Heart left ventricle (tissue), 16 donors: ENCODE data around the gene CARD10. TPM values are rescaled to one million over a fixed set of nuclear protein-coding genes. Genes with fewer than 3 reads are reported as not detected.

Source experiments
- ATAC-seq, 4 donors: fragments of 200-7000 bp; cut with Tn5 transposase; one replicate each; pipeline ENCODE4 v1.9.1; 2020 to 2022; ENCODE audit warnings: moderate library complexity in 4 of 4, mild to moderate bottlenecking in 3 of 4, moderate number of reproducible peaks in 1 of 4
- DNase-seq, 5 donors: peaks; one replicate each; pipeline ENCODE4 v3.0.0-alpha.2; 2020
- H3K27ac ChIP-seq, 12 donors: fragments of 200-600 bp; sonication (generic) in 4 of 12; one replicate each; pipeline versions ENCODE4 v1.5.0 to v1.8.0; 2016 to 2022; ENCODE audit warnings: mild to moderate bottlenecking in 2 of 12
- H3K27me3 ChIP-seq, 9 donors: fragments of 200-600 bp; sonication (generic) in 2 of 9; one replicate each; pipeline versions ENCODE4 v1.5.1 to v1.8.0; 2016 to 2022; ENCODE audit warnings: mild to moderate bottlenecking in 3 of 9
- H3K36me3 ChIP-seq, 9 donors: fragments of 200-600 bp; sonication (generic) in 2 of 9; one replicate each; pipeline versions ENCODE4 v1.5.0 to v1.8.0; 2018 to 2022; ENCODE audit warnings: mild to moderate bottlenecking in 2 of 9
- H3K4me1 ChIP-seq, 12 donors: fragments of 200-600 bp; sonication (generic) in 4 of 12; one replicate each; pipeline versions ENCODE4 v1.5.0 to v1.8.0; 2016 to 2022; ENCODE audit warnings: mild to moderate bottlenecking in 3 of 12
- H3K4me3 ChIP-seq, 12 donors: fragments of 200-600 bp; sonication (generic) in 4 of 12; one replicate each; pipeline versions ENCODE4 v1.5.0 to v1.8.0; 2017 to 2022; ENCODE audit warnings: mild to moderate bottlenecking in 9 of 12, moderate library complexity in 4 of 12
- H3K9me3 ChIP-seq, 12 donors: fragments of 200-600 bp; sonication (generic) in 4 of 12; one replicate each; pipeline versions ENCODE4 v1.5.0 to v1.8.0; 2016 to 2022; ENCODE audit warnings: mild to moderate bottlenecking in 1 of 12
- POLR2A ChIP-seq, 2 donors: fragments of 450-650 bp; IDR thresholded peaks; one replicate each; pipeline ENCODE4 v1.6.1; 2017; ENCODE audit warnings: antibody characterized with exemption in 2 of 2, mild to moderate bottlenecking in 2 of 2, moderate library complexity in 2 of 2
- WGBS, 4 donors: extraction: QIAGEN DNeasy Blood & Tissue Kit in 2 of 4; methylation state at CpG; one replicate each; pipeline versions ENCODE4 v1.1.5 to v1.1.7; 2013 to 2018; 5-methylcytosine and 5-hydroxymethylcytosine counted together
- intact Hi-C, 10 donors: fragments of 100-400 bp; cut with DNase I; formaldehyde crosslinking; loops; one replicate each; pipeline versions ENCODE4 v1.11.1 to v1.14.2; 2022
- polyA plus RNA-seq, 2 donors: library from polyadenylated mRNA; stranded (reverse); fragments of 200-250 nt; gene quantifications; one replicate each; pipeline ENCODE4 v1.2.3, GENCODE V29; 2013
- total RNA-seq, 9 donors: library from RNA; depleted of rRNA in 2 of 9; stranded (reverse); fragments of >200 nt in 2 of 9; fragmentation: NEBNext Ultra II Directional in 3 of 9; extraction: Animal tissue kit (Norgen Biotek cat#: 25700) in 3 of 9; gene quantifications; one replicate each; pipeline versions ENCODE4 v1.1.0 to v1.2.4, GENCODE V29; 2016 to 2023
- TF ChIP-seq, protein P1 (sequence below), 12 donors: fragments of 200-600 bp; sonication (generic) in 4 of 12; IDR thresholded peaks; one replicate each; pipeline versions ENCODE4 v1.5.0 to v1.8.0; 2018 to 2022; ENCODE audit warnings: antibody characterized with exemption in 12 of 12, mild to moderate bottlenecking in 5 of 12
- donor health status: ischemic (EF 13 %, LVEDD 7.1; RV severe dilation, severe dysfunction).
- donor health status: healthy with polysubstance abuse.
- donor health status: DM: no; HTN: yes; CAD: no.
- donor health status: DM: no; HTN: no; CAD: no.
- donor health status: ischemic (EF 25% LVEDD 6.9; RV normal size, moderate dysfunction).
- donor health status: ischemic (EF 25% LVEDD 5.7; RV mildly dilated, moderate dysfunction).
- donor health status: healthy.
- donor health status: DM: yes; HTN: yes; CAD: no.
- donor health status: ischemic (EF 35%, LVEDD 5.7; RV mildly dilated, moderate dysfunction).
- donor health status: nonischemic (EF 11% LVEDD 7.7; RV severe dilation, severe dysfunction).
- donor health status: DM: yes; HTN: yes; CAD: no.
- donor health status: PGD.
- donor health status: ischemic (EF 29% LVEDD 5.4; RV normal size, mild dysfunction).
- donor health status: nonischemic (EF 23%, LVEDD 6.1; RV moderate dilation, normal function).

CARD10 gene
- total and polyA plus RNA-seq, 11 donors: 5.2 to 13.9 (median 8.1) TPM

DNA sequence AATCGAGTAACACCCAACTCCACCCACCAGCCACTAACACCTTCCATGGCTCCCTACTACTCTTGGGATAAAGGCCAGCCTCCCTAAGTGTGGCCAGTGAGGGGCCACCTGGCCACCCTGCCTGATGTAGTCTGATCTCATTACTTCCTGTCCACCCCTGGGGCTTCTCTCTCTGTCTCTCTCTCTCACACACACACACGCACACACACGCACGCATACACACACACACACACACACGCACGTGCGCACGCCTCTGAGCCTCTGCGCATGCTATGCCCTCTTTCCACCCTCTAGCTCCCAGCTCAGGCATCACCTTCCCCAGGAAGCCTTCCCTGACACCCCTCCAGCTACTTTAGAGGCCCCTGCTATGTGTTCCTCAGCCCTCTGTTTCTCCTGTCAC lies 37.0 kb downstream of the CARD10 start:
- no peak for TF ChIP-seq POLR2A (IDR thresholded peaks at IDR 0.05)
- TF ChIP-seq, protein P1, sequence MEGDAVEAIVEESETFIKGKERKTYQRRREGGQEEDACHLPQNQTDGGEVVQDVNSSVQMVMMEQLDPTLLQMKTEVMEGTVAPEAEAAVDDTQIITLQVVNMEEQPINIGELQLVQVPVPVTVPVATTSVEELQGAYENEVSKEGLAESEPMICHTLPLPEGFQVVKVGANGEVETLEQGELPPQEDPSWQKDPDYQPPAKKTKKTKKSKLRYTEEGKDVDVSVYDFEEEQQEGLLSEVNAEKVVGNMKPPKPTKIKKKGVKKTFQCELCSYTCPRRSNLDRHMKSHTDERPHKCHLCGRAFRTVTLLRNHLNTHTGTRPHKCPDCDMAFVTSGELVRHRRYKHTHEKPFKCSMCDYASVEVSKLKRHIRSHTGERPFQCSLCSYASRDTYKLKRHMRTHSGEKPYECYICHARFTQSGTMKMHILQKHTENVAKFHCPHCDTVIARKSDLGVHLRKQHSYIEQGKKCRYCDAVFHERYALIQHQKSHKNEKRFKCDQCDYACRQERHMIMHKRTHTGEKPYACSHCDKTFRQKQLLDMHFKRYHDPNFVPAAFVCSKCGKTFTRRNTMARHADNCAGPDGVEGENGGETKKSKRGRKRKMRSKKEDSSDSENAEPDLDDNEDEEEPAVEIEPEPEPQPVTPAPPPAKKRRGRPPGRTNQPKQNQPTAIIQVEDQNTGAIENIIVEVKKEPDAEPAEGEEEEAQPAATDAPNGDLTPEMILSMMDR (IDR thresholded peaks at IDR 0.05): no peak
- H3K9me3 ChIP-seq: no peaks in the 10 kb centered on the region
- H3K4me1 ChIP-seq: peaks cover 0 to 40% (median 17%) of the 10 kb centered on the region in 12 donors
- no peak for DNase-seq
- 81 to 89% (median 83%) methylated on average over 9 of the region's 9 CpGs for WGBS, 4 donors
- H3K27me3 ChIP-seq: peaks cover 0 to 26% (median 0%) of the 10 kb centered on the region in 9 donors
- H3K4me3 ChIP-seq: no peak overlapping the region
- no peak for ATAC-seq
- H3K36me3 ChIP-seq: peaks cover 0 to 32% (median 6%) of the 10 kb centered on the region in 9 donors
- H3K27ac ChIP-seq: no peak overlapping the region
- intact Hi-C loops: loop anchor here in 1 of 10 donors (5.0 kb wide), 1 partner anchor 35 kb away; the partner anchor contains the start of gene CARD10

DNA sequence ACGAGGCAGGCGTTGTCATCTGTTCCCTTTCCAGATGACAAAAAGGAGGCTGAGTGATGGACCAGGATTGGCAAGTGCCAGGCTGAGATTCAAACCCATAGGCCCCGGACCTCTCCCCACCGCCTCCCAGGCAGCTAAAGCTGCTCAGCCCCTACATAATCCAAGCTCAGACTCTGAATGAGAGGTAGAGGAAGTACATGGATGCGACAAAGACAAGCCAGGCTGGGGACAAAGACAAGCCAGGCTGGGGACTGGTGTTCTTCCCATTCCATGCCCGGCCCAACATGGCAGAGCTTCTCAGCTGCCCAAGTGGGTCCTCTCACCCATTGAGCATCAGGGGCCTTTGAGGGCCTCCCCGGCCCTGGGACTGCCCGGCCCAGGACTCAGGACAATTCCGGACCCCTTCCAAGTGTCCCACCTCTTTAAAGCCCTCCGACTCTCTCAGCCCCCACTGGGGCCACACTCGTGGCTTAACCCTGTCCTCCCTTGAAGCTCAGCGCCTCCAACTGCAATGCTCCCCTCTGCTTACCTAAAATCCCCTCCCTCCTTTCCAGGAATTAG lies 37.8 kb downstream of the CARD10 start:
- H3K27me3 ChIP-seq: peaks cover 0 to 30% (median 0%) of the 10 kb centered on the region in 9 donors
- peaks cover 0 to 32% (median 14%) of the 10 kb centered on the region in 12 donors for H3K4me1 ChIP-seq
- intact Hi-C loops: loop anchor here in 1 of 10 donors (5.0 kb wide), 1 partner anchor 36 kb away; the partner anchor contains the start of gene CARD10
- peaks cover 0 to 38% (median 6%) of the 10 kb centered on the region in 9 donors for H3K36me3 ChIP-seq
- TF ChIP-seq POLR2A (IDR thresholded peaks at IDR 0.05): no peak
- TF ChIP-seq, protein P1 (IDR thresholded peaks at IDR 0.05): no peak
- no peak overlapping the region for H3K27ac ChIP-seq
- ATAC-seq (no peak), DNase-seq (no peak)
- no peaks in the 10 kb centered on the region for H3K9me3 ChIP-seq
- 77 to 84% (median 80%) methylated on average over 12 of the region's 12 CpGs for WGBS, 4 donors
- H3K4me3 ChIP-seq: no peak overlapping the region

DNA sequence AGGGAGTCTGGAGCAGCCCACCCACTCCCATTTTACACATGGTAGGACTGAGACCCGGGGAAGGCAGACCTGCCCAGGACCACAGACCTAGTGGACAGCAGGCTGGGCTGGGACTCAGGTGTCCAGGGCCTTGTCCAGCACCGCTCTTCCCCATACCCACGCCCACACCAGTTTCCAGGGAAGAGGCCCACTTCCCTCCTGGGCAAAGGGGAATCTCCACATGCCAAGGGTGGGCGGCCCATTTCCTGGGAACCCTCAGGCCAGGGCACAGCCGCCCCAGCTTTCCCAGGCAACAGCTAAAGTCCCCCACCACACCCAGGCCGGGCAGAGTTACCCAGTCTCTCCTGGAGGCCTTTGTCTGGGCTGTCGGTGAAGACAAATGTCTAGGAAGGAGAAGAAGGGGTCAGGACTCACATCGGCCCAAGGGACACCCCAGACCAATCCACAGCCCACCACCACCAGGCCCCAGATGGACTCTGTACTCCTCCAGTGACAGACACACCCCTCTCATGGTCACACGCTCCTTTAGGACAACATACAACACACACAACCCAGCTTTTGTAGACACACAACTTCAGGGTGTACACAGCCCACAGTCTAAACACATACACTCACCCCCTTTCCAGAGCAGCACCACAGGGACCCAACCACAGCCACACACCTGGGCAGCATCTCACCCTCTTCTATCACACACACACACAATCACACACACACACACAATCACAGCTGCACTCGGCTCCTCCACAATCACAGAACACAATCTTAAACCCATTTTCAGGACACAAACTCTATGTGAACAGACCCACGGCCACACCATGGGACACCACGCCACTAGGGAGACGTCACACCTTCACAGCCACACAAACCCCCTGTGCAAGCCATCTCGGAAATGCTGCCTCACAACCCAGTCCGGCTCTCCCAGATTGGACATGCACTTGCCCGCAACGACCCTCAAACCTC lies 38.5 kb downstream of the CARD10 start:
- Histone ChIP-seq H3K4me1 (peaks cover 0 to 24% (median 12%) of the 10 kb centered on the region in 12 donors), H3K4me3 (no peak overlapping the region), H3K9me3 (no peaks in the 10 kb centered on the region), H3K36me3 (peaks cover 0 to 41% (median 6%) of the 10 kb centered on the region in 9 donors), H3K27ac (no peak overlapping the region), H3K27me3 (peaks cover 0 to 24% (median 0%) of the 10 kb centered on the region in 9 donors)
- ATAC-seq (no peak), DNase-seq (no peak)
- intact Hi-C loops: loop anchor here in 1 of 10 donors (5.0 kb wide), 1 partner anchor 37 kb away; the partner anchor contains the start of gene CARD10
- TF ChIP-seq POLR2A (IDR thresholded peaks at IDR 0.05): no peak
- TF ChIP-seq, protein P1 (IDR thresholded peaks at IDR 0.05): no peak
- 82 to 89% (median 85%) methylated on average over 12 to 17 of the region's 17 CpGs for WGBS, 4 donors

DNA sequence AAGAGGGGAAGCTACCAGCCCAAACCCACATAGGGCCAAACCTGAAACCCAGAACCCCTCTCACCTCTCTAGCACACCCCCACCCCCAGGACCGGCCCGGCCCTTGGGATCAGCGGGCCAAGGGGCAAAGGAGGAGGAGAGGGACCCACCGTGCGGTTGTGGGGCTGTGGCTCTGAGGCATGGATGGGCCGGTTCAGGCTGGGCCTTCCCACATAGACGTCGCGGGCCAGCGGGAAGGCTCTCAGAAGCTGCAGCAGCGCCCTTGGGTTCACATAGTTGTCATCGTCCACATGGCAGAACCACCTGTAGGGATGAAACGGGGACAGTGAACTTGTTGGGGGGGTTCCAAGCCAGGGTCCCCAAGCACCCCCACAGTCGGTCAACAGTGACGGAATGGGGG lies 40.0 kb downstream of the CARD10 start:
- intact Hi-C loops: no loop called here
- ATAC-seq: no peak
- peaks cover 0 to 18% (median 0%) of the 10 kb centered on the region in 9 donors for H3K27me3 ChIP-seq
- no peak overlapping the region for H3K27ac ChIP-seq
- peaks cover 0 to 17% (median 11%) of the 10 kb centered on the region in 12 donors for H3K4me1 ChIP-seq
- H3K9me3 ChIP-seq: no peaks in the 10 kb centered on the region
- no peak for DNase-seq
- TF ChIP-seq, protein P1 (IDR thresholded peaks at IDR 0.05): no peak
- TF ChIP-seq POLR2A (IDR thresholded peaks at IDR 0.05): no peak
- peaks cover 0 to 55% (median 6%) of the 10 kb centered on the region in 9 donors for H3K36me3 ChIP-seq
- 84 to 88% (median 86%) methylated on average over 8 to 15 of the region's 15 CpGs for WGBS, 4 donors
- no peak overlapping the region for H3K4me3 ChIP-seq
